GM18511 (cell line): ENCODE data around the gene DMRTB1.

ENCODE experiments used
- ATAC-seq: cut with Tn5 transposase; IDR thresholded peaks from one replicate; pipeline ENCODE4 v1.9.1; 2021; ENCODE audit warnings: mild to moderate bottlenecking, moderate library complexity; ENCODE audit not compliant: unreplicated experiment

The DMRTB1 gene

DNA sequence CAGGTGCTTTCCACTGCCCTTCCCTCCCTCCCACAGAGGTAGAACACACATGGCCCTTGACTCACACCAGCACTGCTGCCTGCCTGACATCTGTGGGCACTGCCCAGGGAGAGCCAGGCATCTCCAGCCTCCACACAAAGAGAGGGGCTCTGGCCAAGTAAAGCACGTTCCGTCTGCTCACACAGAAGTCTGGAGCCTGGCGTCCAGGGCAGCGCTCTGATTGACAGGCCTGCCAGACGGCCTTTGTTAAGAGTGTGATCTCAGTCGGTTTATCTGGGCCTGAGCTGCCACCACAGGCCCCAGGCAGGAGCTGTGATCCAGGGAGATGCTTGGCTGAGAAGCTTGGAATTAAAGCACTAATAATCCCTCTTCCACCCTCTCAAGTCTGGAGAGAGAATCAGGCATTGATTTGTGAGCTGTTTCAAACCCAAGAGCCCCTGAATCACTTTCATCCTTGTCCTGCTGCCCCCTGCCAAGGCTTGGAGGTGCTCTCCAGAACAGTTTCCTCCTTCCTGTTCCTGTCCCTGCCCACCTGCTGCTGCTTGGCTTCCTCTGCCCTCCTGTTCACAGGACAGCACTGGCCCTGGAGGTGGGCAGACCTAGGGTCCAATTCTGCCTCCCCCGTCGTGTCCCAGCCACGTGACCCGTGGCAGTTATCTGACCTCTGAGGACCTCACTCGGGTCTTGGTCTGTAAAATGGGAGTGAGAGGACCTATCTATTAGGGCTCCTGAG, 3.7 kb downstream of the DMRTB1 start:
- no peak for ATAC-seq

DNA sequence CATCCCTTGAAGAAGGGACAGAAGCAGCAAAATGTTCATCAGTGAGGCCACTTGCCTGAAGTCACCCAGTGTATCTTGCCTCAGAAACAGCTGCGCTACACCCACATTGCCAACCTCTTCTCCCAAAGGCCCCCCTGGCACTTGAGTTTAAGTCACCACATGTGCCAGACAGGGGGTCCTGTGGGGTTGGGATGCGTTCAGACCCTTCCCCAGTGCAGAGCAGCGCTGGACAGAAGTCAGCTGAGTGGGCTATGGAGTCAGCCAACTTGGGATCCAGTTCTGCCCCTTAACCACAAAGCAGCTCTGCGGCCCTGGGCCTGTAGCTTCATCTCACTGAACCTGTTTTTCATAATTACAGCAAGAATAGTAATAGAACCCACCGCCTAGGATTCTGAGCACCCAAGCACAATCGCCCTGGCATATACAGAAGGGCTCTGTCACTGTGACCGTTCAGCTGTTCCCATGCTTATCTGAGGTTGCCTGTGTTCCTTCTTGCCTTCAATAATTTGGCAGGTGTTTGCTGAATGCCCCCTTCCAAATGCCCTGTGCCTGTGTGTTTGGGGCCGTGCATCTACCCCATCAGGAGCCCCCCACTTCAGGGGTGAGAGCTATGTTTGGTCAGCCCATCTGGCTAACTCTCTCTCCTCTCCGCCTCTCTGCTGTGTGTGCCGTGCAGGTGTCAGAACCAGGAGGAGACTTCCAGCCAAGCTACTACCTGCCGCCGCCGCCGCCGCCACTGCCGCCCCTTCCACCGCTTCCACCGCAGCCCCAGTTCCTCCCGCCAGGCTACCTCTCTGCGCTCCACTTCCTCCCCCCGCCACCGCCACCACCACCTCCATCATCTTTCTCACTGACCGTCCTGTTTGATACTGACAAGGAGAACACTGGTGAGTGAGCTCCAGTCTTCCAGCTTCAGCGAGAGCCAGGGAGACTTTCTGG, 5.0 kb downstream of the DMRTB1 start:
- no peak for ATAC-seq

DNA sequence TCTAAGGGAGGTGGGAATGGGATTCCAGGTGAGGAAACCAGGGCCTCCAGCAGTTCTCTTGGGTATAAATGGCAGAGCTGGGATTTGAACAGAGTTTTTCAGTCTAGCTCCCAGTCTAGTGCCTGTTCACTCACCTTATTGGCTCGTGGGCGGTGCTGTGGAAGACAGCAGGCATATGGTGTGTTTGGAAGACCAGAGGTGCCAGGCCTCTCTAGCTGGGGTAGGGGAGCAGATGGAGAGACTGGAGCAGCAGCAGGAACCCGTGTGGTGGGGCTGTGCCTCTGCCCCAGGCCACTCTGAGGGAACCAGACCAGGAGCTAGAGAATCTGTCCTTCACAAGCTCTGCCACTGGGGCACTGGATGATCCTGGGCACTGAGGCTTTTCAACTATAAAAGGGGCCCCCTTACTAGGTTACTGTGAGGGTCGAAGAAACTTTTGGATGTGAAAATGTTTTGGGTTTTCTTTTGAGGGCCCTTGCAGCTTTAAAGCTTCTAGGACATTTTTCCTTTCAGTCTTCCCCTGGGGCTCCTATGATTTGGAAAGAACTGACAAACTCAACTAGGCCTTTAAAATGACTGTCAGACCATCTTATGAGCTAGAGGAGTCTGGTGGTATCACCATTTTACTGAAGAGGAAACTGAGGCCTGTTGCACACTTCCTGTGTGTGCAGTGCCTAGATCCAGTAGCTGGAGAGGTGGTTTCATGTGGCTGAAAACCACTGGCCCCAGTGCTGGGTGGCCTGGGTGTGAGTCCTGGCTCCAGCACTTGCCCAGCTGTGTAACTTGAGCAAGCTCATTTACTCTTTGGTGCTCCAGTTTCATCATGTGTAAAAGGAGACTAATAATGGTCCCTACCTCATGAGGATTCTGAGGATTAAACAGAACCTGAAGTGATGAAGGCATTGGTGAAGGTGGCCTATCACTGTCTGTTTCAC, 6.1 kb downstream of the DMRTB1 start:
- ATAC-seq = no peak

DNA sequence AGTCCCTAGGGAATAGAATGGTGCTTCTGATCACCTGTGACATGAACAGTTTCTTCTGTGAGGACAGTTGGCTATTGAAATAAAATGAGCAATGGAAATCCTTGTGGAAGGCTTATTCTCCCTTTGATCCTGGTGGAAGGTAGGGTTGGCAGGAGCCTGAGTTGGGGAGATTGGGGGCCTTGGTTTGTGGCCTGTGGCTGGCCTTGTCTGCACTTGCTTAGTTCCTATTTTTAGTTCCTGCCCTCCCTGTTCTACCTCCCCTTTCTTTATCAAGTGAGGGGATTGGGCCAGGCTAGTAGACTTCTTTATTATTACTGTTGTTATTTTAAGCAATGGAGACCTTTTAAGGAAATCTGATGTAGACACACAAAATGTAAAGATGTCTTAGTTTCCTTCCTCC, 8.2 kb downstream of the DMRTB1 start:
- ATAC-seq = no peak

DNA sequence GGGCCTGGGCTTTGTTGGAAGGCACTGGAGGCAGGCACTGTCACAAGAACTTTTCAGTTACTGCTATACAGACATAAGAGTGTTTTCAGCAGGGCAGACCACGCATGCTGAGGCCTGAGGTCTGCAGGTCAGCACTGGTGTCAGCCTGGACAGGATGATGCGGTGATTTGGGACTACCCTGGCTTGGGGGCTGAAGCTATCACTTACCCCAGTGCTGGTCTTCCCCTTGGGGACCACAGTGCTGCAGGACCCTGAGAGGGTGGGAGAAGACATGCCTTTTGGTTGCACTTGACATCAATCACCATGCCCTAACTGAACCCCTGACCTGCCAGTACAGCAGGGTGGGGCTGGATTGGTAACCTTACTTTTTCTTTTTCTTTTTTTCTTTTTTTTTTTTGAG, 9.2 kb downstream of the DMRTB1 start:
- no peak for ATAC-seq

DNA sequence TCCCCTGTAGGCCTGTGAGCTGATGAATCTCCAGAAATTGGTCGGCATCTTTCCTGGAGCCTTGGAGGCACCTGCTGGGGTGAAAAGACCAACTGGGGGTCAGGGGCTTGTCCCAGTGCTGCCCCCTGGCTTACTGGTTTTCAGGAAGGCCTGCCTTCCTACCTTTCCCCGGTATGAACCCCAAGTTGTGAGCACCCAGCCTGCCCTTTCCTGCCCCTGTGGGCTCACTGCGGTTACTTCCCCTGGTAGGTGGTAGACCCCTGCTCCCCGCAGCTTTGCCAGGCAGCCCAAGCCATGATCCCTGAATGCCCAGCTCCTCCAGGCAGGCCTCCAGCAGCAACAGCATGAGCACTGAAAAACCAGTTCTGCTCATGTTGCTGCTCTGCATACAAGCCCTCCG, 10.2 kb downstream of the DMRTB1 start:
- no peak for ATAC-seq

GRCh38 chr1:53470155-53470554, 11.0 kb downstream of the DMRTB1 start:
- no peak for ATAC-seq

DNA sequence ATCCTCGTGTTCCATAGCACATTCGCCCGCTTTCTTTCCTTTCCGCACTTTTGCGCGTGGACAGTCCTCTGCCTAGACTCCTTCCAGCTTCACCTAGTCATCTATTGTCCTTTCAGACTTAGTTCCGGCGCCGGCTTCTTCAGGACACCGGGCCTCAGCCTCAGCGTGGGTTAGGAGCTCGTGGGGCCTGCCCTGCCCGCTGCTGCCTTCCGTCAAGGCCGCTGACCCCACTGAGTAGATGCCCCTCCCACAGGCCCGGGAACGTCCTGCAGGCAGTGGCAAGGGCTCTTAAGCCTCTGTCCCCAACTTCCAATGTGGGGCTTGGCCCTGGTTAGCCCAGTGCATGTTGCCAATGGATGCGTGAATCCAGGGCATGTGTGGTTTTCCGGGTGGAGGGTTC, 11.4 kb downstream of the DMRTB1 start:
- no peak for ATAC-seq

GRCh38 chr1:53471000-53471399, 11.8 kb downstream of the DMRTB1 start:
- ATAC-seq = no peak

DNA sequence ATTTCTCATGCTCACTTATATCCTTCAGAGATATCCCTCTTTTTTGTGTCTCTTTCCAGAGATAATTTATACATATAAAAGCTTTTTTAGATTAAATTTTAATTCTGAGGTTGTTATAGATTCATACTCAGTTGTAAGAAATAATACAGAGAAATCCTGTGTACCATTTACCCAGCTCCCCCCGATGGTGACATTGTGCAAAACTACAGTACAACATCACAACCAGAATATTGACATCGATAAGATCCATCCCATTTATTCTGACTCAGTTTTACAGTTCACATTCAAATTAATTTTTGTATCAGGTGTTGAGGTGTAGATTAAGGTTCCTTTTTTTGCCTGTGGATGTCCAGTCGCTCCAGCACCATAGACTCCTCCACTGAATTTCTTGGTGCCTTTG, 14.3 kb downstream of the DMRTB1 start:
- no peak for ATAC-seq

GRCh38 chr1:53475664-53476063, 16.5 kb downstream of the DMRTB1 start:
- no peak for ATAC-seq

DNA sequence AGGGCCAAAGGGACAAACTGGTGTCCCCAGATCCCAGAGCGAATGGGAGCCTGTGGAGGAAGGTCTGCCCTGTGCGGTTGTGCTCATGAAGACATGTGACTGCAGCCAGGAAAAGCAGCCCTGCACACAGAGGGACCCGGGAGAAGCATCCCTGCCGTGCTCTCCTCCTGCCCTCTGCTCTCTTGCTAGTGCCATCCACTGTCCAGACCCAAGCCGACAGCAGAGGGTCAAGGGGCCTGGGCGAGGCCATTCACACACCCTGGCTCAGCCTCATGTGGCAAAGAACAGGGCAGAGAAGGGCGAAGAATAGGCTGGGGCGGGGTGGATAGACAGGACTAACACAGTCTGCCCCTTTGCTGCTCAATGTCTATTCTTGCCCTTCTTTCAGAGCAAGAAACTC, 17.4 kb downstream of the DMRTB1 start:
- ATAC-seq = no peak

- ATAC-seq = no peak
Observed at GRCh38 chr1:53477651-53478501, 18.7 kb downstream of the DMRTB1 start.

DNA sequence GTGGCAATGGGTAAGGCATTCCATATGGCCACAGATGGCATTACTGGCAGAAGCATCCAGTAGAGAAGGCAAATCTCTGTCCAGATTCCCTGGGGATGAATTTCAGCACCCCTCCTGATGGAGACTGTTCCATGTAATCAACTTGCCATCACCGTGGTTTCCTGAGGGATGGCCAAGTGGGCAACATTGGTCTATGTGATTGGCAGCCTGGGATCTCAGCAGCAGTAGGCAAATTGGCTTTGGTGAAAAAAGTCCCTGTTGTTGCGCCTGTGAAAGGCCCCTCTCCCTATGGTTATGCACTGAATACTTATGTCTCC, 19.3 kb downstream of the DMRTB1 start:
- ATAC-seq = no peak

- ATAC-seq = no peak
Observed at GRCh38 chr1:53480678-53481077, 21.5 kb downstream of the DMRTB1 start.

GRCh38 chr1:53481456-53481855, 22.3 kb downstream of the DMRTB1 start:
- ATAC-seq = no peak

DNA sequence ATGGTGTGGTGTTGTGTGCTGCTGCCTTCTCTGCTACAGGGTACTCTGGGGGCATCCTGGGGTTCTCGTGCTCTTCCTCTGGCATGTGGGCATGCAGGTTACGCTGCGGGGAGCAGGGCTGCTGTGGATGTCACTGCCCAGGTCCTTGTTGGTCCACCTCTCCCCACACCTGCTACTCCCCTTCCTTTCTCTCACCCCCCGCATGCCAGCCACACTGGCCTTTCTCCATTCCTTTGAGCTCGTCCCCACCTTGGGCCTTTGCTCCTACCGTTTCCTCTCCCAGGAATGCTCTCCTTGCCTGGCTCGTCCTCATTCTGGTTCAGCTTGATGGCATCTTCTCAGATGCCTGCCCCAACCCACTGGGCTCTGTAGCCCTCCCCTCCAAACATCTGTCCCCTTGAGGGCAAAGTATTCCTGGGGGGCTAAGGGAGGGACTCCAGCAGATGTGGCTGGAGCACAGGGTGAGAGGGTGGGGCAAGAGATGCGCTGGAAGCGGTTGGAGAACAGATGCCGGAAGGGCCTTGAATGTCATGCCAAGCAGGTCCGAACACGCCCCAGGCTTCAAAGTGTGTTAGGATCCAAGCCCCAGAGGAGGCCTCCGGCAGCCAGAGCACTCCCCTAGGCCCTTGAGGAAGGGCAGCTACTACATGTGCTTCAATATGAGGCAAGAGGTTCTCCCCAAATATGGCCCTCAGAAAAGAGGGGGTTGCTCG, 23.4 kb downstream of the DMRTB1 start:
- ATAC-seq = no peak

DNA sequence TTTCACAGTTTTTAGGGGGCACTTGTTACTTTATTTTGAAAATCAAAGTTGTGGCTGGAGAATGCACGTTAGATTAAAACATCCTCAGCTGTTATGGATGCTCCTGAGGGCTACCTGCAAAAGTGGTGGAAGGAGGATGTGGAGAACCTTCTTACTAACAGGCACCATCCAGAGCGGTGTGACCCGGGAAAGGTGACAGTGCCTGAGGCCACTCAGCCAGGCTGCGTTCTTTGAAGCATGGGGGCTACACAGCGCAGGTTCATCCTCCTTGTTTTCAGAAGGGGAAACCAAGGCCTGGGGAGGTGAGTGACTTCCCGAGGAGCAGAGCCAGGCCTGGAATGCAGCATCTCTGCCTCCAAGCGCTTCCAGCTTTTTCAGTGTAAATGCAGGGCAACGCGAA, 24.0 kb downstream of the DMRTB1 start:
- ATAC-seq = no peak

GRCh38 chr1:53483656-53484055, 24.5 kb downstream of the DMRTB1 start:
- no peak for ATAC-seq
